Adrenal gland (tissue), 5 donors: ENCODE data around the gene DEDD.

Experiments used
- POLR2A ChIP-seq, 2 donors: fragments of 450-650 bp; IDR thresholded peaks; one replicate each; pipeline ENCODE4 v1.6.1; 2017; ENCODE audit warnings: antibody characterized with exemption in 2 of 2, mild to moderate bottlenecking in 2 of 2, moderate library complexity in 1 of 2
- TF ChIP-seq, protein P1 (sequence below), 6 experiments: fragments of 450-650 bp in 4 of 6; fragments of 200-600 bp in 2 of 6; sonication (generic) in 1 of 6; IDR thresholded peaks; 1 replicate in 5 of 6; 2 replicates in 1 of 6; pipeline versions ENCODE4 v1.5.1 to v1.8.0; 2016 to 2021; ENCODE audit warnings: antibody characterized with exemption in 6 of 6, mild to moderate bottlenecking in 2 of 6, moderate library complexity in 1 of 6
- donor health status: DM: no; HTN: no; CAD: no.

DNA sequence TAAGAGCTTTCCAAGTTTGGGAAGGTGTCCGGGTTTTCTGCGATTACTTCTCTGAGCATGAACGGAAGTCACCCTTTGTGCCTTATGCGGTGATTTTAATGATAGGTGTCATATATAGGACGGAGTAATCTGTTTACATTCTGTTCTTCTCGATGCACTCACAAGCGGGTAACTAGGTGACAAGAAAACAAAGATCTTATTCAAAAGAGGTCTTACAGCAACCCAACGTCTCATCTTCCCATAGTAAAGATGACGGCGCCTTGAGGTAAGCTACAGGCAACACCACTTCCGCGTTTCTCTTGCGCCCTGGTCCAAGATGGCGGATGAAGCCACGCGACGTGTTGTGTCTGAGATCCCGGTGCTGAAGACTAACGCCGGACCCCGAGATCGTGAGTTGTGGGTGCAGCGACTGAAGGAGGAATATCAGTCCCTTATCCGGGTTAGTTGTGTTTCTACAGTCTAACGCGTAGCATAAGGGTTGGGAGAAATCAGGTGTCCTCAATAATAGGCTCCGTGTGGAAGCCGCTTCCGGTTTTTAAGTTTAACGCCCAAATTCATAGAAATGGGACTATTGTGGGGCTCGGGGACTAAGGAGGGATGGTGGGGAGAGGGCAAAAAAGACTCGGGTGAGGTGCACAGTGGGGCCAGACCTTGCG is 21.3 kb upstream of the DEDD start, which contains the start of gene UFC1:
- TF ChIP-seq POLR2A (IDR thresholded peaks at IDR 0.05): peak in 1 of 2 donors; percentile 45
- TF ChIP-seq, protein P1, sequence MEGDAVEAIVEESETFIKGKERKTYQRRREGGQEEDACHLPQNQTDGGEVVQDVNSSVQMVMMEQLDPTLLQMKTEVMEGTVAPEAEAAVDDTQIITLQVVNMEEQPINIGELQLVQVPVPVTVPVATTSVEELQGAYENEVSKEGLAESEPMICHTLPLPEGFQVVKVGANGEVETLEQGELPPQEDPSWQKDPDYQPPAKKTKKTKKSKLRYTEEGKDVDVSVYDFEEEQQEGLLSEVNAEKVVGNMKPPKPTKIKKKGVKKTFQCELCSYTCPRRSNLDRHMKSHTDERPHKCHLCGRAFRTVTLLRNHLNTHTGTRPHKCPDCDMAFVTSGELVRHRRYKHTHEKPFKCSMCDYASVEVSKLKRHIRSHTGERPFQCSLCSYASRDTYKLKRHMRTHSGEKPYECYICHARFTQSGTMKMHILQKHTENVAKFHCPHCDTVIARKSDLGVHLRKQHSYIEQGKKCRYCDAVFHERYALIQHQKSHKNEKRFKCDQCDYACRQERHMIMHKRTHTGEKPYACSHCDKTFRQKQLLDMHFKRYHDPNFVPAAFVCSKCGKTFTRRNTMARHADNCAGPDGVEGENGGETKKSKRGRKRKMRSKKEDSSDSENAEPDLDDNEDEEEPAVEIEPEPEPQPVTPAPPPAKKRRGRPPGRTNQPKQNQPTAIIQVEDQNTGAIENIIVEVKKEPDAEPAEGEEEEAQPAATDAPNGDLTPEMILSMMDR (IDR thresholded peaks at IDR 0.05): no peak
